ENCODE data around the gene INO80B.
"Not testable (repeated sequence)": the region's sequence is repeated elsewhere in the genome, so short reads cannot be mapped to it uniquely, and the experiment has no call there.

Gene INO80B

DNA sequence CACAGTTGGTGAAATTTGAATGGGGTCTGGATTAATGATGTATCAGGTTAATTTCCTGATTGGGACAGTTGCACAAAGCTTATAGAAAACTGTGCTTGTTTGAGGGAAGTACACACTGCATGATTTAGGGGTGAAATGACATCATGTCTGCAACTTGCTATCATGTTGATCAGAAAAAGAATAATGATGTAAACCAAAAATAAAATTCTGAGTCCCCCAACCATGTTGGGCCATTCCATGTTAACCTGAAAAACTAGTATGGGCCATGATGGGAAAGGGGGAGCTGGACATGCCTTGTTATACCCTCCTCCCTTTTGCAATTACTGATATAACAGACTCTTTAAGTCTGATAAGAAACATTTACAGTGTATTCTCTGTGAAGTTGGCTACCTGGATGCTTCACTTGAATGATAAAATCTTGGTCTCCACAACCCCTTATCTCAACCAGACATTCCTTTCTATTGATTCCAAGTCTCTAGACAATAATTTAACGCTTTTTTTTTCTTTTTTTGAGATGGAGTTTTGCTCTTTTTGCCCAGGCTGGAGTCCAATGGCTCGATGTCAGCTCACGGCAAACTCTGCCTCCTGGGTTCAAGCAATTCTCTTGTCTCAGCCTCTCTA lies 4.2 kb upstream of the INO80B start:
- DNase-seq, result no peak

DNA sequence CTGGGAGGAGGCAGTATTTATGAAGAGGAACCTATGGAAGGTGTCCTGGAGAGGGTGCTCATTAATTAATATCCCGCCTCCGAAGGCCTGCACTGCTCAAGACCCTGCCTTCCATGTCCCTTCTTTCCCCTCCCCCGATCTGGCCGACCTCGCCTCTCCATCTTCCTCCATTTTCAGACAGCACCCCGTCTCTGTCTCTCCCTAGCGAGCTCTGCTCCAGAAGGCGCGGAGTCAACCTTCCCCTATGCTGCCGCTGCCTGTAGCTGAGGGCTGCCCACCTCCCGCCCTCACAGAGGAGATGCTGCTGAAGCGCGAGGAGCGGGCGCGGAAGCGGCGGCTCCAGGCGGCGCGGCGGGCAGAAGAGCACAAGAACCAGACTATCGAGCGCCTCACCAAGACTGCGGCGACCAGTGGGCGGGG lies 2.3 kb downstream of the INO80B start:
- peak; percentile 63 for DNase-seq

DNA sequence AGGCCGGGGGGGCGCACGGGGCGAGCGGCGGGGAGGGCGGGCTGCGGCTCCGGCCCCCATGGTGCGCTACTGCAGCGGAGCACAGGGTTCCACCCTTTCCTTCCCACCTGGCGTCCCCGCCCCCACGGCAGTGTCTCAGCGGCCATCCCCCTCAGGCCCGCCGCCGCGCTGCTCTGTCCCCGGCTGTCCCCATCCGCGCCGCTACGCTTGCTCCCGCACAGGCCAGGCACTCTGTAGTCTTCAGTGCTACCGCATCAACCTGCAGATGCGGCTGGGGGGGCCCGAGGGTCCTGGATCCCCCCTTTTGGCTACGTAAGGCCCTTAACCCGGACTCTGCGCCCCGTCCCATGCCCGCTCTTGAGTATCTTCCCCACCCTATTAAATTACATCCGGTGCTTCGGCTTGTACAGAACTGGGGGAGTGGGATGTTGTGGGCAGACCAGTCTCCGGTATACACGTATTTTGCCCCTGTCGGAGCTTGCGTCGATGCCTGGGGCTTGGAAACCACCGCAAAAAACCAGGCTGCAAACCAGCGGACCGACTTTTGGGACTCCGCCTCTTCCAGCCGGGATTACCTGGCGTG lies 2.8 kb downstream of the INO80B start:
- peak; percentile 74 for DNase-seq

DNA sequence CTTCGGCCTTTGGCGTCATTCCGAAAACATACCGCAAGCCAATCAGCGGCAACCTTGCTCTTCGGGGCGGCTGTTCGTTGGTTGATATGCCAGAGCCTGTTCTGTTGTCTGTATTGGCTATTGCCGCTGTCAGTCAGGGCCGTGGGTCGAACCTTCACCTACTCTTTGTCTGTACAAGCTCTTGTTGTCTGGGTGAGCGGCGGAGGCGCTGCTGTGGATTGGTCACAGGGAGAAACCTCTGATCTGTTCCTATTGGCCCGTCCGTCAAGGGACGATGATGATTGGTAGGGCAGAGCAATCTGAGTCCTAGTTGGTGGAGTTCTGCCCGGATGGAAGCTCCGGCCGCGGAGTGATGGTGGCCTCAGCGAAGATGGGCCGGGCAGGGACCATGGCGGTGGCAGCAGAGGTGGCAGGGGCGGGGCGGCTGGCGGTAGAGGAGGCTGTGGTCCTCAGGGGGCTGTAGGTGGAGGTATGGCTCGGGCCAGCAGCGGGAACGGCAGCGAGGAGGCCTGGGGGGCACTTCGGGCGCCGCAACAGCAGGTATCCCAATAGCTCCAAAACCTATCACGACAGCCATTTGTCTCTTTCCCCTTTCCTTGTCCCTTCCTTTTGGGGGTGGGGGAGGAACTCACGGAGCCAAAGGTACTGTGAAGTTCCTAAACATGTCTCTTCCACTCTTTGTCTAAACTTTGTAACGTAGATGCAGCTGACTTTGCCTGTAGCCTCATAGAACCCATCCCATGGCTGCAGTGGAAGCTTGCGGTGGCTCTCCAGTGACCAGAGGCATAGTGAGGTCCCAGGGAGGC lies 3.4 kb downstream of the INO80B start, which contains the start of gene WBP1:
Gene WBP1 (plus strand): TSS at position 307 of the 806 bp plus-strand sequence. CDS start 165 bp downstream, at position 472.
- peak; percentile 99 for DNase-seq

DNA sequence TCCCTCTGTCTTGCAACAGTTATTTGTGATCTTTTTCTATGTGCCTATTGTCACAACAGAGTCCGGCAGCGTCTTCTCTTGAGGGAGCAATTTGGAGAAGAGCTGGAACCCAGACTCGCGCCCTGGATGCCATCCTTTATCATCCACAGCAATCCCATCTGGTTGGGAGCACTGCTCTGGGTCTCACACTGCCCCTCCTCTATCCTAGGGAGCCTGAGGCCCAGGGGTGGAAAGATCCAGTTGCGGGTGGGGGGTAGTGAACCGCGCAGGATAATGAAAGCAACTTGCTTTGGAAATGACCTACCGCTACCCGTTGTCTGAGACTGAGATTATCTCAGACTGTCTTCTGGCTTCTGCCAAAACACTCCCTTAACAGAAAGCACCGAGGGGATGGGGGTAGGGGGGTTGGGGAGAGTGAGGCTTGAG lies 4.1 kb downstream of the INO80B start:
- DNase-seq, result no peak

DNA sequence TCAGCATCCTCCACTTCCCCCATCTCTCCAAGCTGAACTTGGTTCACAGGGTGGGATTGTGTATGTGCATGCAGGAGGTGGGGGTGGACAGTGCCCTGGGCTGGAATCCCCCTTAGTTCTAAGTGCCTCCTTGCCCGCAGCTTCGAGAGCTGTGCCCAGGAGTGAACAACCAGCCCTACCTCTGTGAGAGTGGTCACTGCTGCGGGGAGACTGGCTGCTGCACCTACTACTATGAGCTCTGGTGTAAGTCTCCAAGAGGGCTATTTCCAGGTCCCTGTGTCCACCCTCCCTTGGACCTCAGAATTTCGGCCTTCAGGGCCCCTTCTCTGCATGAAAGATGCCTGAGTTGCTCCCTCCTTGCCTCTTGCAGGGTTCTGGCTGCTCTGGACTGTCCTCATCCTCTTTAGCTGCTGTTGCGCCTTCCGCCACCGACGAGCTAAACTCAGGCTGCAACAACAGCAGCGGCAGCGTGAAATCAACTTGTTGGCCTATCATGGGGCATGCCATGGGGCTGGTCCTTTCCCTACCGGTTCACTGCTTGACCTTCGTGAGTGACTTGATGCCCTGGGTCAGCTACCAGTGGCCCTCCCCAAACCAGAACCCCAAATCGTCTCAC lies 4.7 kb downstream of the INO80B start:
- not testable (repeated sequence) for DNase-seq

DNA sequence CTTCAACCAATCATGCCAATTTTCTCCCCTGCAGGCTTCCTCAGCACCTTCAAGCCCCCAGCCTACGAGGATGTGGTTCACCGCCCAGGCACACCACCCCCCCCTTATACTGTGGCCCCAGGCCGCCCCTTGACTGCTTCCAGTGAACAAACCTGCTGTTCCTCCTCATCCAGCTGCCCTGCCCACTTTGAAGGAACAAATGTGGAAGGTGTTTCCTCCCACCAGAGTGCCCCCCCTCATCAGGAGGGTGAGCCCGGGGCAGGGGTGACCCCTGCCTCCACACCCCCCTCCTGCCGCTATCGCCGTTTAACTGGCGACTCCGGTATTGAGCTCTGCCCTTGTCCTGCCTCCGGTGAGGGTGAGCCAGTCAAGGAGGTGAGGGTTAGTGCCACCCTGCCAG lies 5.3 kb downstream of the INO80B start:
- not testable (repeated sequence) for DNase-seq

DNA sequence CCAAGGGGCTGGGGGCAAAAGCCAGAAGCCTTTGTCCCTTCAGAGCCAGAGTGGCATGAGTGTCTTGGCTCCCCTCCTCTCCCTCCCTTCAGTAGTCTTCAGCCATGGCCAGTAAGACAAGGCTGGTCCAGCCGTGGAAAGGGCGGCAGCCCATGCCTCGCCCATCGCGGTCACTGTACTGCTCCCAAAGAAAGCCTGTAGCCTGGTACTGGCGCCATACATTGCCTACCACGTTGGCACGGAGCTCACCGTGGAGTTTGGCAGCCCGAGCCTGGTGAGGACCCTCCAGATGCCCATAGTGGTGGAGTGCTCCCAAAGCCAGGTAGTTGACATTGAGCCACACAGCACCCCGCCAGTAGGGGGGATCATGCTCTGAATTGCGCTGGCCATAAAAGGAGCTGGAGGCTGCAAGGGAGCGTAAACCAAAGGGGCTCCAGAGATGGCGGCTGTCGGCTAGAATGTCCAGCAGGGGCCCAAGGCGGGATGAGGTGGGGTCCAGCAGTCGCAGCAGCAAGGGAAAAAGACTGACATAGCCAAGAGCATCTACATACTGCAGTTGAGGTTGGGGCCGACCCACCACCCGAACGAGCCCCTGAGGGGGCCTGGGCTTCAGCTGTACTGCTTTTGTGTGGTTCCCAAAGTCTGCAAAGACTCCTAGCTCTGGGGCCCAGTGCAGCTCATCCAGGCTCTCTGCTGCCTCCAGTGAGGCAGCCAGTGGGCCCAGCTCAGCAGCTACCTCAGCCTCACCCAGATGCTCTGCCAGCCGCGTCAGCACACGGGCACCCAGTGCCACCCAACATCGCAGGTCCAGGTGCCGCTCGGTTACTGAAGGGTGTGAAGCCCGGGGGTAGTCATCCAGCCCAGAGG lies 6.5 kb downstream of the INO80B start:
- DNase-seq, result no peak

DNA sequence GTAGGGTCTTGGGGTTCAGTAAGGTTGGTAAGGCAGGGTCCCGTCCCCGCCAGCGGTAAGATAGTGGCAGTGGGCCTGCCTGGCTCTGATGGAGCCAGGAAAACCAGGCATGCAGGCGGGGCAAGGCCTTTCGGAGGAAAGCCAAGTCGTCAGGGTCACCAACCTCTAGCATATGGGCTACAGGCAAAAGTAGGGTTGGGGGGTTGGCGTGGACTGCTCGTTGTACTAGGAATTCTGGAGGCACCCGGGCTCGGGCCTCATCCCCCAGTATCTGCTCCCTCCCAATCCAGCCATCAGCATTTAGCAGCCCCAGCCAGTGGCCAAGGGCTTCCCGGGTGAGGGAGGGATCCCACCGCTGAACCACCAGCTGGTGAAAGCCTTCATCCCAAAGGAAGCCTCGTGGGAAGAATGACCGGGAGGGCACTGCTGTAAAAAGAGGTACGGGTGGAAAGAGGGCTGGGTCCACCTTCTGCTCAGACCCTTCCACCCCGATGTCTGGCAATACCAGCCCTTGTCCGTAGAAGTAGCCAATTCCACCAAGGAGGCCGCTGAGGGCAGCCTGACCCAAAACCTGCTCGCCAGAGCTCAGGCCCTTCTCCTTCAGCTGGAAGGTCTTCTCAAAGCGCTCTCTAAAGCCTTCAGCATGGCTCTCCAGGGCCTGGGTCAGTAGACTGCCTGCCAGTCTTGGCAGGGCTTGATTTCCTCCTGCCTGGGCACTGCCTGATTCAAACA lies 7.3 kb downstream of the INO80B start:
- DNase-seq, result no peak

DNA sequence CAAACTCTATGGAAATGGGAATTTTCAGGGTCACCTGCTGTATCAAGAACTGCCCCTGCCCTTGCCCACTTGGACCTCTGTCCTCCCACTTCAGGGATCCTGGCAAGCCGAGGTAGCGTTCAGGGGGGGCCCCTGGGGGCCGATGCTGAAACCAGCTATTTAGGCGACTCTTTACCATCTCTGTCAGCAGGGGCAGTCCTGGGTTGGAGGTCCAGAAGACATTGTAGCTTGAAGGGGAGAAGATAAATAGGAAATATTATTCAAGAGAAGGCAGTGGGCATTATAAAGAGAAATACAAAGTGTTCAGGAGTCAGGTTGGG lies 7.9 kb downstream of the INO80B start:
- no peak for DNase-seq

DNA sequence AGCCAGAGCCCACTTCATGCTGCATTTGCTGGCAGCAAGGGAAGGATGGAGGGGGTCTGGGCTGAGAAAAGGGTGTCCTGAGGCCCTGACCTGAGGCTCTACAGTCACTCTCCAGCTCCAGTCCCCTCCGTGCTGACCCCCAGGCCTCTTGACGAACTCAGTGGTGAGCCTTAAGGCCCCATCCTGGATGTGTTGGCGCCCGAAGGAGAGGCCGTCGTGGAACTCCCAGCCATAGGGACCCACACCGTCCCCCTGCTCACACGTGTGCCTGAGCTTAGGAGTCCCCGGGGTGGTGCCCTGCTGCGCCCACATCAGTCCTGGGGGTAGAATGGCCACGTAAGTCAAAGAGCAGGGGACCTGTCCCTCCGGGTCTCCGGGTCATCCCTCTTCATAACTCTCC lies 9.5 kb downstream of the INO80B start:
- DNase-seq, result no peak

DNA sequence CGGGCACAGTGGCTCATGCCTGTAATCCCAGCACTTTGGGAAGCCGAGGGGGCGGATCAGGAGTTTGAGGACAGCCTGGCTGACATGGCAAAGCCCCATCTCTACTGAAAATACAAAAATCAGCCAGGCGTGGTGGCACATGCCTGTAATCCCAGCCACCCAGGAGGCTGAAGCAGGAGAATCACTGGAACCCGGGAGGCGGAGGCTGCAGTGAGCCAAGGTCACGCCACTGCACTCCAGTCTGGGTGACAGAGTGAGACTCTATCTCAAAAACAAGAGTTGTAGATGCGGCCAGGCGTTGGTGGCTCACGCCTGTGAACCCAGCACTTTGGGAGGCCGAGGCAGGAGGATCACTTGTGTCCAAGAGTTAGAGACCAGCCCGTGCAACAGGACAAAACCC lies 15.9 kb downstream of the INO80B start:
- not testable (repeated sequence) for DNase-seq

DNA sequence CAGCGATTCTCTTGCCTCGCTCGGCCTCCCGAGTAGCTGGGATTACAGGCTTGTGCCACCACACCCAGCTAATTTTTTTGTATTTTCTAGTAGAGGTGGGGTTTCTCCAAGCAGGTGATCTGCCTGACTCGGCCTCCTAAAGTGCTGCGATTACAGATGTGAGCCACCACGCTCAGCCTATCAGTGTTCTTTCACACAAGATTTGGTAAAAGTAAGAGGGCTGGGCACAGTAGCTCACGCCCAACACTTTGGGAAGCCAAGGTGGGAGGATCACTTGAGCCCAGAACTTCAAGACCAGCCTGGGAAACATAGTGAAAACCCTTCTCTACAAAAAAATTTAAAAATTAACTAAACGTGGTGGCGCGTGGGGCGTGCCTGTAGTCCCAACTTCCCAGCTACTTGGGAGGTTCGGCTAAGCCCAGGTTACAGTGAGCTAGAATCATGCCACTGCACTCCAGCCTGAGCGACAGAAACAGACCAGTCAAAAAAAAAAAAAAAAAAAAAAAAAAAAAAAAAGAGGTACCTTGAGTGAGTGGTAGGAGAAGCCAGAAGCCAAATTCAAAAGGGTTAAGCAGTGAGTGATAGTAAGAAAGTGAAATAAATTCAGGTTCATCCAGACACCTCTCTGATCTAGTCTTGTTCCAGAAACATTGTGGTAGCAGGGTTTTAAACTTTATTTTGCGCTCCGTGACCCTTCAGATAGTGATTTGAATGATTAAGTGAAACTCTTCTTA lies 16.6 kb downstream of the INO80B start:
- DNase-seq, result no peak

DNA sequence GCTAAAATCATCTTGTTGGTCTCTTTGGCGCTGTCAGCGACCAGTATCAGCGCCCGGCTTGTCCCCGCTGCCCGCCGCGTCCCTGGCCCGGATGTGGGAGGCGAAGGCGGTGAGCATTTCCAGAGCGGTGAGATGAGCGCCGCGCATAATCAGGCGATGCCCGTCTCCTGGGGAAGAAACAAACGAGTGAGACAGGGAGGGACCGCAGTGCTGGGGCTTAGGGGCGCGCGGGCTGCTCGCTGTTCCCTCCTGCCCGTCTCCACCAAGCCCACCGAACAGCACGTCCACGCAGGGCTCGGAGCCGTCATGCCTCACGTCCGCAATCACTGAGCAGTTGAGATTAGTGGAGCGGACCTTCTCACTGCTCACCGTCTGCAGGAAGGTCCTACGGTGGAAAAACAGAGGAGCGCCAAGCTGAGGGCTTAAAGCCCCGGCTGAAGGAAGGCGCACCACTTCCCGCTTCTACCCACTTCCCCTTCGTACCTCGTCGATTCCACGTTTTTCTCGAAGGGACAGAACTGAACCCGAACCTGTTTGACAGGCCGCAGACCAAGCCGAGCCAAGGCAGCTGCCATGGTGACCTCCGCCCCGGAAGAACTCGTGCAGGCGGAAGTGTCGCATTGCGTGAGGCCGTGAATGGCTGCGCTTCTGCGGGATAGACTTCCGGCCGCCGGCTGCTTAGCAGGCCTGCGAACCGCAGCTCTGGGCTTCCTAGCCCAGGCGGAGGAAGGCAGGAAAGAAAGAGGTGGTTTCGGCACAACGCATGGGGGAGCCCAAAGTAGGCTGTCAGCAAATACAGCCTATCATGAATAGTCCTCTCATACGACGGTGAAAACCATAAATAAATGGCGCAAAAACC lies 17.4 kb downstream of the INO80B start, which contains the start of gene MRPL53:
Gene MRPL53 (minus strand): TSS at position 595 of the 859 bp plus-strand sequence. CDS start 20 bp downstream, at position 575.
- peak; percentile 89 for DNase-seq

DNA sequence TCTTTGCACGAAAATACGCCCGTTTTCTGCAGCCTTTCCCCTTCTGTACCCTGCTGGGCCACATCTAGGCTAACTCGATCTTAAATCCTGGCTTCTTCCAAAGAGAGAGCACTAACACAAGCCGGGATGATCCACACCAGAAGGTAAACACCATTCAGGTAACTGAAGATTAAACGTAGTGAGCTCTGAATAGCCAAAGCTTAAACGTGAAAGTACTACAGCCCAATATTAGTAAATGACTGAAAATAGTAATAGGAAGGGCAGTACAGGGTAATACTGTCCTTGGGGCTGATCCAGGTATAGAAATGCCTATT lies 18.0 kb downstream of the INO80B start:
- no peak for DNase-seq

DNA sequence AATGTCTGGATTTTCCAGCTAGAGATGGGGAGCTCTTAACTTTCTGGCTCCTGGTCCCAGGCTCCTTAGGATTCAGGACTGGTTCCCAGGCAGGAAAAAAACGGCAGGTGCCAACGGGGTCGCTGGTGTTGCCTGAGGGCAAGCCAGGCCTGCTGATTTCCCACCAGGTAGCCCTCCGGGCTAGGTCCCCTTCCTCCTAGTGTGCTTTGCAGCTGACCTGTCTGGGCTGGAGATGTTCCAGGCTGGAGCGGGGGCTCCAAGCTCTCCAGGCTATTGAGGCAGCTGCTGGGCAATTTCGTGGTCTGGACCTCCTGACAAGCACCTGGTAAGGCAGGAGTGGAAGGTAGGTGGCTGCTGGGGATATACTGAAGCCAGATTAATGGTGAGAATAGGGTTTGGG lies 19.6 kb downstream of the INO80B start:
- DNase-seq, result no peak

DNA sequence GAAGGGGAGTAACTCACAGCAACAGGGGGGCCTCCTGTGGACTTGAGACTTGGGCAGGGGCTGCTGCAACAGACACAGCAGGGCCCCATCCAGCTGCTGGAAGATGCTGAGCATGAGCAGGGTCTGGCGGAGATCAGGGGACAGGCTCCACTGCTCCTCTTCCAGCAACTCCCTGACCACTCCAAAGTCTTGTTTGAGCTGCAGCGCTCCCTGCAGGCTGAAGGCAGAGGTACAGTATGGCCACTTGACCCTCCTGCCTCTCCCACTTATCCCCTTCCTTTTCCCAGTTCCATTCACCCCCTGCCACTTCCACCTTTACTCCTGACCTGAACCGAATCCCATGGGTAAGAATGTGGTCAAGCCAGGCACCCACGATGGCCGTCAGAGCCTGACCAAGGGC lies 20.0 kb downstream of the INO80B start:
- DNase-seq, result no peak

DNA sequence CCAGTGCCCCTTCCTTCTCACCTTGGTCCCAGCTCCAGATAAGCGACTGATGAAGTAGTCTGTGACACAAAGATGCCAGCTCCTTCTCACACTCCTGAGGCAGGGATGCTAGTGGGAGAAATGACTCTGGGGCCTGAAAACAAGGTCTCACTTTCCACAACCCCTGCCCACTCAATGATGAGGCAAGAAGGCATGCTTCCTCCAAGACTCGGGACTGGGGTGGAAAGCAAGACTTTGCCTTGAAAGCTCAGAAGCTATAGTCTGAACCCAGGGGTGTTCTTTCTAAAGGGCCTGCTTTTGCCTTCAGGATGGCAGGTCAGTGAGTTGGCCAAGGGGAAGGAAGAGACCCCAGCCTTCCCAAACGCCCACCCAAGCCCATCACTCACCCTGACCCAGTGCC lies 26.5 kb downstream of the INO80B start:
- no peak for DNase-seq

DNA sequence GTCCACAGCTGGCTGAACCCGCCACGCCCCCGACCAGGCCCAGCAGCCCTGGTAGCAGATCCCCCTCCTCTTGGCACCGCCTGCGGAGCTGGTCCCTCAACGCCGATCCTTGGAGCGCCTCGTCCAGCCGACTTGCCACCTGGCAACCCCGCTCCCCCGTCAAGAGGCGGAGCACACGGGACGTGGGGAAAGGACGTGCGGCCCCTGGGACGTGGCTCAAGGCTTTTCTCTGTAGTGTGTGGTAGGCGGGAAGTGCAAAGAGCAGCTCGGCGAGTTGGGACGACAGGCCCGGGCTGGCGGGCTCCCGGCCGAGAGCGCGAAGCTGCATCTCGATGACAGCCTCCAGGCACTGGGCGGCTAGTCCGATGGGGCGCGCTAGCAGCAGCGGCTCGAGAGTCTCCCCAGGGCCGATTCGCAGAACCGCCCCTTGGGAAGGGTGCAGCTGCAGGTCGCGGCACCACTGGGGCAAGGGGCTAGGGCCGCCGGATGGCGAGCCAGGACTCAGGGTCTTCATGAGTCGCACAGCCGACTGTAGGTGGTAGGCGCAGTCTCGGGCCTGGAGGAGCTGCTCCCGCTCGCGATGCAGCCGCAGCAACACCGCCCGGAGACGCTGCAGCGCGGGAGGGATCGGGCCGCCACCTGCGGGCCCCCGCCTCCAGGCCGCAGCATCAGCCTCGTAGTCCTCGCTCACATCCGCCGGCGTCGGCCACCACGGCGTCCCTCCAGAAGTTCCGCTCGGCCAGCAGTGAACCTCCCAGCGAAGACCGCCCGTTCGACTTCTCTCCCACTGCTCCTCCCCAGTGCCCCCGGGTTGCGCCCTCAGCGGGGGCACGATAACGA lies 27.3 kb downstream of the INO80B start:
- peak; percentile 53 for DNase-seq

Measured in NCI-H1105 treated with DMSO at 0.1 percent for 48 hours (cell line).